GM20000 (cell line): Measurements from ENCODE around the gene LONP1.

Source experiments
- DNase-seq: peaks from one replicate; pipeline ENCODE4 v3.0.0; 2012; ENCODE audit warnings: low spot score
- CTCF ChIP-seq: IDR thresholded peaks from 2 replicates; pipeline ENCODE4 v1.5.1; 2012; ENCODE audit warnings: mild to moderate bottlenecking, control low read depth; ENCODE audit errors: extremely low read depth, missing control alignments

The LONP1 gene

GRCh38 chr19:5645409-5645808 is 74.5 kb downstream of the LONP1 start:
- TF ChIP-seq CTCF = no peak
- no peak for DNase-seq

- no peak for DNase-seq
- TF ChIP-seq CTCF = no peak
These were observed 75.9 kb downstream of the LONP1 start for GRCh38 chr19:5644037-5644436.

- TF ChIP-seq CTCF = no peak
- no peak for DNase-seq
These were observed 76.9 kb downstream of the LONP1 start for GRCh38 chr19:5643060-5643459.

GRCh38 chr19:5642204-5642603 is 77.7 kb downstream of the LONP1 start:
- DNase-seq = no peak
- TF ChIP-seq CTCF = no peak
